ENCODE measurements around the gene CDKN2A.
"Not testable (repeated sequence)": the region's sequence is repeated elsewhere in the genome, so short reads cannot be mapped to it uniquely, and the experiment has no call there.

The CDKN2A gene

GRCh38 chr9:21964925-21965385, 29.2 kb downstream of the CDKN2A start:
- FAIRE-seq (peak; percentile 66), DNase-seq (ENCODE audit: extremely low spot score, insufficient read length, low read depth) (no peak)

DNA sequence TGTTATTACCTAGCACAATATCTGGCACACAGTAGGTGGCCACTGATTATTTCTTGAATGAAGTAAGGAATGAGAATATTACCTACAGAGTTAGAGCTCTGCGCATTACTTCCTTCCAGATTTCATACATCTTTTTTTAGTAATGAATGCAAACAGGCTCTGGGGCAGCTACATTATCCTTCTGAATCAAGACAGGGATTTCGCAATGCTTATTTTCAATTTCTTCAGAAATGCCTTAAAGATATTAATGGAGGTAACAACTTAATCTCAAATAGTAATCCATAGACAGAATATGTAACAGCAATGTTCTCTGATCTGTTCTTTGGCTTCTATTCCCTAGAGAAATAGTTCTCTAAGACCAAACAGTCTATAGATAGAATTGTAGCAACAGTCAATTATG, 32.6 kb downstream of the CDKN2A start:
- FAIRE-seq (no peak), DNase-seq (ENCODE audit: extremely low spot score, insufficient read length, low read depth) (no peak)

DNA sequence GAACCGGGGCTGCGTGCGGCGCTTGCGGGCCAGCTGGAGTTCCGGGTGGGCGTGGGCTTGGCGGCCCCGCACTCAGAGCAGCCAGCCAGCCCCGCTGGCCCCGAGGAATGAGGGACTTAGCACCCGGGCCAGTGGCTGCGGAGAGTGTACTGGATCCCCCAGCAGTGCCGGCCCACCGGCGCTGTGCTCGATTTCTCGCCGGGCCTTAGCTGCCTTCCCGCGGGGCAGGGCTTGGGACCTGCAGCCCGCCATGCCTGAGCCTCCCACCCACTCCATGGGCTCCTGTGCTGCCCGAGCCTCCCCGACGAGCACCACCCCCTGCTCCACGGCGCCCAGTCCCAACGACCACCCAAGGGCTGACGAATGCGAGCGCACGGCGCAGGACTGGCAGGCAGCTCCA, 34.9 kb downstream of the CDKN2A start:
- not testable (repeated sequence) for DNase-seq (ENCODE audit: extremely low spot score, insufficient read length, low read depth); FAIRE-seq

- DNase-seq (ENCODE audit: extremely low spot score, insufficient read length, low read depth) (no peak), FAIRE-seq (no peak)
Observed at GRCh38 chr9:21958833-21959232, 35.4 kb downstream of the CDKN2A start.

DNA sequence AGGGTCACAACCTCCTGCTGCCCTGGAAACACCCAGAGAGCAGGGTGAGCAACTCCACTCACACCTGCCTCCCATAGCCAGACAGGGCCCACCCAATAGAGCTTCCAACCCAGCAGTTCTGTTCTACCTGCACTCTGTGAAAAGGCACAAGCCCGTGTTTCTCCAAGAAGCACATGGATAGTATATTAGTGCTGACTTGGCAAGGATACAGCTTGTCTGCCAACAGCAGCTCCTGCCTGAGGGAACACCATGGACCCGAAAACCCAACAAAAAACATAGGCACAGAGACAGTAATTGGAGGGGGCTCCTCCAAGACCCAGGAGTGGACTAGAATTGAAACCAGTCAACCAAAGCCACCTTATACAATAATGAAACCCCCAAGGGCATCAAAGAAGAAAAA, 48.6 kb downstream of the CDKN2A start:
- DNase-seq (ENCODE audit: extremely low spot score, insufficient read length, low read depth), result no peak

DNA sequence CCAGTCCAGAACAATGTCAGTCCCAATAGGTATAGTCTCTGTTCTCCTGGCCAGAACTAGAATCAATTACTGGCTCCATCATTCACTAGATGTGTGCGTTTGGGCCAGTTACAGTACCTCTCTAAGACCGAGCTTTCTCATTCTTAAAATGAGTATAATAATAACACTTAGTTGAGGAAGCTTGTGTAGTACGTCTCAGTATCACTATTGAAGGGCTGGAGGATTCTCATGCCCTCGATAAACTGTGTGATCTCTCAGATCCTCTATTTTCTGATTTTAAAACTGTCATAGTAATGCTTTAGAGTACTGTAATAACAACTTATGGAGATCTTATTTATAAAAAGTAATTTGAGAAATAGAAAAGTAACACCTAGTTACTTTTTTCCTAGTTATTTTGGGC, 50.7 kb downstream of the CDKN2A start:
- FAIRE-seq, result no peak
- no peak for DNase-seq (ENCODE audit: extremely low spot score, insufficient read length, low read depth)

More for the DNA sequence above, 48.6 kb downstream of the CDKN2A start:
- no peak for FAIRE-seq

- FAIRE-seq, result no peak
- no peak for DNase-seq (ENCODE audit: extremely low spot score, insufficient read length, low read depth)
Observed at GRCh38 chr9:21941337-21941995, 52.7 kb downstream of the CDKN2A start.

DNA sequence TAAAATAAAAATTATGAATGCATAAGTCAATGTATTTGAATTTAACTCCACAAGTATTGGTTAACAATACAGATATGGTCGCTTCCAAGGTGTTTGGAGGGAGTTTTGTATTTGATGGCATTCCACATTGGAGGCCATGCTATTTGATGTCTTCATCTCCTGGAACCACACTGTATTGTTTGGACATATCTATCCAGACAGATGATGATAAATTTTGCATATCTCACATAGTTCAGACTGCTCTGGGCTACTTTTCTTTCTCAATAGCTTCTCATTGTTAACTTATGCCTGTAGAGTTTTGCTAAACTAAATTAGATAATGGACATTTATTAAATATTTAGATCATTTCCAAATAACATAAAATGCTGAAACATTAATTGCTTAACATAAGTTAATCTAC, 58.0 kb downstream of the CDKN2A start:
- FAIRE-seq (no peak), DNase-seq (ENCODE audit: extremely low spot score, insufficient read length, low read depth) (no peak)

- DNase-seq (ENCODE audit: extremely low spot score, insufficient read length, low read depth) (no peak), FAIRE-seq (no peak)
Observed at GRCh38 chr9:21935631-21936030, 58.6 kb downstream of the CDKN2A start.

DNA sequence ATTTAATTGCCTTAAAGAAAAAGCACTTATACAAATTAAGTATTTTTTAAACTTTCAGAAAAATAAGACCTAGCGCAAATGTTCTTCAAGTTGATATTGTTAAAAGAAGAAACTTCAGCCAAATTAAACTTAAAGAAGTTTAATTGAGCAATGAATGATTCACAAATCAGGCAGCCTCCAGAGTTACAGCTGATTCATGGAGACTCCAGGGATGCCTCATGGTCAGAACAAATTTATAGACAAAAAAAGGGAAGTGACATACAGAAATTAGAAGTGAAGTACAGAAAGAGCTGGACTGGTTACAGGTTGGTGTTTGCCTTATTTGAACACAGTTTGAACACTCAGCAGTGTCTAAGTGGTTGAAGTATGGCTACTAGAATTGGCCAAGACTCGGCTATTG, 60.3 kb downstream of the CDKN2A start:
- DNase-seq (ENCODE audit: extremely low spot score, insufficient read length, low read depth), result no peak
- FAIRE-seq, result no peak

DNA sequence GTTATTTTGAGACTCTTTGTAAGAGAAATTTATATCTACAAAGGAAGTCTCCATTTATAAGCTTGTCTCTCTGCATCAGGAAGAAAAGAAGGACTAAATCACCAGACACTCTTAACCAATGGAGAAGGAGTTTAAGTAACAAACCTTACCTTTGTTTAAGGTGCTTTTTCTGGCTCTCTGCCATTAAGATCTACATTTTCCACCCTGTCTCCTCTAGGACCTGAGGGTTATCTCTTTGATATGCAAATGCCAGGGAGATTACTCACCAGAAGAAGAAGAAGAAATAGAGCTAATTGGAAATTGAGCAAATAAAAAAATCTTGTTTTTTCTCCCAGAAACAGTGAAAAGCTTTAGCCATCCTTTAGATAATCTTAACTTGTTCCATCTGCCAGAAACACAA, 60.9 kb downstream of the CDKN2A start:
- DNase-seq (ENCODE audit: extremely low spot score, insufficient read length, low read depth) (no peak), FAIRE-seq (peak; percentile 5)

GRCh38 chr9:21931428-21931827, 62.8 kb downstream of the CDKN2A start:
- no peak for FAIRE-seq
- no peak for DNase-seq (ENCODE audit: extremely low spot score, insufficient read length, low read depth)

- DNase-seq (ENCODE audit: extremely low spot score, insufficient read length, low read depth), result no peak
- FAIRE-seq, result no peak
Observed at GRCh38 chr9:21927752-21928151, 66.4 kb downstream of the CDKN2A start.

DNA sequence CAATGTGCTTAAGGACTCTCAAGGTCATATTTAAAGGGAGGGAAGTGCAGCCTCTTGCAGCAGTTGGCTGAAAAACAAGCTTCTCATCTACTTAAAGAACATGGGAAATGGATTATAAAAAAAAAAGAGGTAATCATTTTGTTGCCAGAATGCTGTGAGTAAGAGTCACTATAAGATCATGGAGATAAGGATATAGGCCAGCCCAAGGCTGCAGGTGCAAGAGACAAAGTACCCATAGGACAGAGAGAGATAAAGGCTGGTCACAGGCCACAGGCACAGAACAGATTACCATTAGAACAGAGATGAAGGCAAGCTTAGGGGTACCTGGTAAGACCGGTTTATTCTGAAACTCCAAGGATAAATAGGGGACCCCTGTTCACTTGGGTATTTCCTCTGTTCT, 70.5 kb downstream of the CDKN2A start:
- DNase-seq (ENCODE audit: extremely low spot score, insufficient read length, low read depth) (no peak), FAIRE-seq (no peak)

DNA sequence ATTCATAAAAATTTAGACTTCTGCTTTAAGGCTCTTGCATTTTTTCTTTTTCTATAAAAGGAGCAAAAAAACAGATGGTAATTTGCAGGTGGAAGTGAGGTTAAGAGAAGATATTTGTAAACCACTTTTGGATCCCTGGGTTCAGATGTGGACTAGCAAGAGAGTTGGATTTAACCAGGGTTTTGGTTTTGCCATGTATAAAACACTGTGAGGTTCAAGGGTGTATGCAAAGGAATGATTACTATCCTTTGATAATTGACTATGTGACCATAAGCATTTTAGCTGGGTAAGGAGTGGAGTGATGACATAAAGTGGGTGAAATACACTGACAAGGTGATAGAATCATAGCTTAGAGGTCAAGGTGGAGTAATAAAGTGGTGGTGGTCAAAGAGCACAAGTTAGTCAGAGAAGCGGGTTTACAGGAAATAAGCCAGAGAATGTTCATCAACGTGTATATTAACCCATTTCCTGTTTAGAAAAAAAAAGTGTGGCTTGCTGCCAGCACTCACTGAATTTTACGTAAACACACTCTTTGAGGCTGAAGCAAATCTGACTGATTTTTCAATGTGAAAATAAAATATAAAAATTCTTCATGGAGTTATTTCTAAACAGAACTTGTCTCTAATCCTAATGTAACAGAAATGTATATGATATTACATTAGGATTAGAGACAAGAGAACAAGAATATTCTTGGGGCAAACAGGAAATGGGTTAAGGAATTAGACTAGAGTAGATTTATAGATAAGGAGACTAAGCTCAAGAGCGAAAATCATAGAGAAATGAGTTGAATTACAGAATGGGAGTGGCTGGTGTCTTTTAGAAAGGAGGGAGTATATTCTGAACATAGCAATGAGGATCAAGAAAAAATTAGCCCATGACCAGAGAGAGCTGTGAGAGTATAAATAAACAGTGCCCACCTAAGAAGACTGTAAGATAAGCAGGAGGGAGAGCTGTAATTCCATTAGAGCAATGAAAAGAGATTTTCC, 74.5 kb downstream of the CDKN2A start:
- FAIRE-seq (peak; percentile 79), DNase-seq (ENCODE audit: extremely low spot score, insufficient read length, low read depth) (no peak)

Measured in GM18507 (cell line).